HepG2 (cell line): ENCODE measurements around the gene TKFC. TPM values are rescaled to one million over a fixed set of nuclear protein-coding genes. Genes with fewer than 3 reads are reported as not detected.

ENCODE experiments used
- GABPA ChIP-seq, 2 experiments: IDR thresholded peaks; 2 replicates each; pipeline ENCODE4 v1.6.1; 2011 to 2016; ENCODE audit warnings: low read depth in 2 of 2, low read length in 1 of 2, missing biosample characterization in 1 of 2, missing genetic modification characterization in 1 of 2
- HNF4A ChIP-seq: sonication (generic); formaldehyde crosslinking; IDR thresholded peaks from 2 replicates; pipeline ENCODE4 v1.4.0; 2020; ENCODE audit warnings: missing genetic modification reagents
- HNRNPLL ChIP-seq: fragments of 200-400 bp; formaldehyde crosslinking; IDR thresholded peaks from 2 replicates; pipeline ENCODE4 v1.6.1; 2017; ENCODE audit warnings: mild to moderate bottlenecking, low read depth, low read length; ENCODE audit not compliant: poor library complexity, severe bottlenecking
- IRX3 ChIP-seq: sonication (generic); formaldehyde crosslinking; IDR thresholded peaks from 2 replicates; pipeline ENCODE4 v1.8.1; 2023; ENCODE audit warnings: mild to moderate bottlenecking, low read depth, missing genetic modification reagents, borderline replicate concordance
- JUND ChIP-seq: sonication (generic); formaldehyde crosslinking; IDR thresholded peaks from 2 replicates; pipeline ENCODE4 v1.8.0; 2022; ENCODE audit warnings: mild to moderate bottlenecking, missing genetic modification reagents
- KMT2B ChIP-seq: IDR thresholded peaks from 2 replicates; pipeline ENCODE4 v1.6.1; 2016; ENCODE audit warnings: missing genetic modification reagents, missing compliant biosample characterization
- MYPOP ChIP-seq: sonication (generic); formaldehyde crosslinking; IDR thresholded peaks from 2 replicates; pipeline ENCODE4 v1.8.1; 2023; ENCODE audit warnings: mild to moderate bottlenecking, moderate library complexity, missing genetic modification reagents
- PTBP1 ChIP-seq: fragments of 200-400 bp; formaldehyde crosslinking; IDR thresholded peaks from 2 replicates; pipeline ENCODE4 v1.6.1; 2018; ENCODE audit warnings: low read length, low read depth; ENCODE audit not compliant: poor library complexity, severe bottlenecking
- SP1 ChIP-seq, 2 experiments: fragments of 450-650 bp in 1 of 2; sonication (generic) in 1 of 2; formaldehyde crosslinking in 1 of 2; IDR thresholded peaks; 2 replicates each; pipeline versions ENCODE4 v1.4.0 to v1.6.1; 2016 to 2020; ENCODE audit warnings: missing genetic modification reagents in 1 of 2
- SP2 ChIP-seq: sonication (generic); formaldehyde crosslinking; IDR thresholded peaks from 2 replicates; pipeline ENCODE4 v1.5.1; 2020; ENCODE audit warnings: mild to moderate bottlenecking, missing genetic modification reagents
- XRCC5 ChIP-seq: fragments of 200-400 bp; formaldehyde crosslinking; optimal IDR thresholded peaks from 2 replicates; pipeline ENCODE3; 2017; ENCODE audit warnings: mild to moderate bottlenecking, low read length
- ZHX2 ChIP-seq, 2 experiments: sonication (generic) in 1 of 2; formaldehyde crosslinking in 1 of 2; IDR thresholded peaks; 2 replicates each; pipeline versions ENCODE4 v1.6.1 to v1.9.0; 2014 to 2022; ENCODE audit warnings: antibody characterized with exemption in 1 of 2, borderline replicate concordance in 1 of 2, inconsistent platforms in 1 of 2, low read depth in 1 of 2, missing genetic modification reagents in 1 of 2
- ZNF10 ChIP-seq: sonication (generic); formaldehyde crosslinking; IDR thresholded peaks from 2 replicates; pipeline ENCODE4 v1.4.0; 2020; ENCODE audit warnings: mild to moderate bottlenecking, low read depth, missing genetic modification reagents, borderline replicate concordance
- ZNF160 ChIP-seq: sonication (generic); formaldehyde crosslinking; IDR thresholded peaks from 2 replicates; pipeline ENCODE4 v1.8.0; 2022; ENCODE audit warnings: mild to moderate bottlenecking, inconsistent platforms, missing genetic modification reagents
- ZNF281 ChIP-seq: sonication (generic); formaldehyde crosslinking; IDR thresholded peaks from 2 replicates; pipeline ENCODE4 v1.4.0; 2020; ENCODE audit warnings: missing genetic modification reagents, borderline replicate concordance
- ZNF333 ChIP-seq: sonication (generic); formaldehyde crosslinking; IDR thresholded peaks from 2 replicates; pipeline ENCODE4 v1.4.0; 2020; ENCODE audit warnings: mild to moderate bottlenecking, missing genetic modification reagents, borderline replicate concordance
- ZNF432 ChIP-seq: sonication (generic); formaldehyde crosslinking; IDR thresholded peaks from 2 replicates; pipeline ENCODE4 v1.5.0; 2020; ENCODE audit warnings: missing genetic modification reagents, mild to moderate bottlenecking, borderline replicate concordance
- polyA plus RNA-seq, 8 experiments: library from polyadenylated mRNA; depleted of rRNA in 3 of 8; stranded (reverse) in 7 of 8; unstranded in 1 of 8; fragments of >200 nt; fragmentation: Illumina TruSeq in 4 of 8; extraction: Trizol in 4 of 8; gene quantifications; 2 replicates each; pipeline versions ENCODE4 v1.2.1 to v1.2.3, GENCODE V29; 2011 to 2016; ENCODE audit warnings: low read depth in 4 of 8, missing spikeins in 1 of 8, mixed read lengths in 1 of 8; ENCODE audit not compliant: insufficient read depth in 1 of 8
- total RNA-seq, 5 experiments: library from RNA; depleted of rRNA; stranded (reverse); fragments of >200 nt; fragmentation: Illumina TruSeq; extraction: Trizol; gene quantifications; 2 replicates each; pipeline ENCODE4 v1.2.3, GENCODE V29; 2016; ENCODE audit warnings: low read depth in 1 of 5

Gene TKFC
- total and polyA plus RNA-seq, 2 of the 13 experiments (the other 11 are each of a cell fraction or from before 2014, with no cell fraction given), result 147 to 197 TPM

GRCh38 chr11:61361741-61362541, 28.9 kb downstream of the TKFC start, which contains the start of the genes CYB561A3 and TMEM138 (continued):
- TF ChIP-seq ZNF281 (no peak; the same call in 1 of the 2 replicates), ZHX2 (IDR thresholded peaks at IDR 0.05; ENCODE audit: low read depth) (peak; percentile 76; the same call in 1 of the 2 replicates), ZHX2 (CRISPR knock-in tag; IDR thresholded peaks at IDR 0.05; ENCODE audit: borderline replicate concordance) (peak; percentile 48; the same call in 1 of the 2 replicates), SP1 (IDR thresholded peaks at IDR 0.05) (no peak), SP1 (CRISPR knock-in tag; IDR thresholded peaks at IDR 0.05) (peak; percentile 75), JUND (CRISPR knock-in tag) (0 out of 2 replicates have a peak, but pooled peaks have one; percentile 37), PTBP1 (peak; percentile 90), MYPOP (CRISPR knock-in tag) (peak; percentile 23; the same call in 1 of the 2 replicates), GABPA (IDR thresholded peaks at IDR 0.05; ENCODE audit: low read depth, low read length) (peak; percentile 78), GABPA (CRISPR knock-in tag; IDR thresholded peaks at IDR 0.05; ENCODE audit: low read depth) (peak; percentile 96), KMT2B (CRISPR knock-in tag) (peak; percentile 87), HNF4A (CRISPR knock-in tag) (peak; percentile 34; the same call in 1 of the 2 replicates), SP2 (peak; percentile 72), ZNF333 (0 out of 2 replicates have a peak, but pooled peaks have one; percentile 80), HNRNPLL (peak; percentile 84), XRCC5 (peak; percentile 82), ZNF10 (CRISPR knock-in tag) (no peak), ZNF432 (no peak), ZNF160 (CRISPR knock-in tag) (peak; percentile 68; the same call in 1 of the 2 replicates), IRX3 (CRISPR knock-in tag) (peak; percentile 19; the same call in 1 of the 2 replicates)
